GM12878 (cell line): ENCODE measurements around the gene SBNO2. TPM values are rescaled to one million over a fixed set of nuclear protein-coding genes. Genes with fewer than 3 reads are reported as not detected.

Experiments used
- CBX3 ChIP-seq: fragments of 200-600 bp; sonication (generic); IDR thresholded peaks from 2 replicates; pipeline ENCODE4 v1.6.1; 2016; ENCODE audit warnings: low read depth, borderline replicate concordance
- E2F8 ChIP-seq: fragments of 450-650 bp; IDR thresholded peaks from 2 replicates; pipeline ENCODE4 v1.6.1; 2018; ENCODE audit warnings: mild to moderate bottlenecking, low read depth, moderate library complexity; ENCODE audit not compliant: partially characterized antibody
- EP300 ChIP-seq, 2 experiments: fragments of 150-350 bp in 1 of 2; IDR thresholded peaks; 2 replicates each; pipeline ENCODE4 v1.6.1; 2011 to 2012; ENCODE audit warnings: low read depth in 2 of 2, low read length in 2 of 2, borderline replicate concordance in 1 of 2, improper control_type of control experiment in 1 of 2, inconsistent platforms in 1 of 2; ENCODE audit not compliant: control insufficient read depth in 1 of 2
- MYB ChIP-seq: fragments of 150-350 bp; IDR thresholded peaks from 2 replicates; pipeline ENCODE4 v1.6.1; 2014; ENCODE audit warnings: mild to moderate bottlenecking, low read depth, low read length, borderline replicate concordance
- NFYB ChIP-seq: IDR thresholded peaks from 2 replicates; pipeline ENCODE4 v1.6.1; 2011; ENCODE audit warnings: low read depth, mild to moderate bottlenecking, low read length, improper control_type of control experiment, moderate library complexity; ENCODE audit not compliant: insufficient read depth
- NRF1 ChIP-seq: conservative IDR thresholded peaks from 2 replicates; pipeline ENCODE4 v1.6.1; 2011; ENCODE audit warnings: mild to moderate bottlenecking, low read depth, low read length, improper control_type of control experiment
- POU2F2 ChIP-seq: IDR thresholded peaks from 3 replicates; pipeline ENCODE4 v1.6.1; 2011; ENCODE audit warnings: low read depth, mild to moderate bottlenecking, low read length, borderline replicate concordance
- RB1 ChIP-seq: fragments of 450-650 bp; formaldehyde crosslinking; IDR thresholded peaks from 2 replicates; pipeline ENCODE4 v1.6.1; 2017; ENCODE audit warnings: mild to moderate bottlenecking, borderline replicate concordance
- TAF1 ChIP-seq: IDR thresholded peaks from 2 replicates; pipeline ENCODE4 v1.6.1; 2011; ENCODE audit warnings: mild to moderate bottlenecking, low read depth, low read length, borderline replicate concordance
- polyA plus RNA-seq, 11 experiments: library from polyadenylated mRNA; depleted of rRNA in 4 of 11; unstranded in 6 of 11; stranded (reverse) in 5 of 11; fragments of >200 nt; fragmentation: Nextera tagmentation in 4 of 11; fragmentation: Illumina TruSeq in 1 of 11; extraction: Ambion mirVana in 4 of 11; extraction: Trizol in 1 of 11; gene quantifications; 1 replicate in 1 of 11; 2 replicates in 10 of 11; pipeline versions ENCODE4 v1.2.1 to v1.2.3, GENCODE V29; 2011 to 2016; ENCODE audit warnings: inconsistent platforms in 2 of 11, missing spikeins in 2 of 11, low read depth in 1 of 11
- total RNA-seq, 4 experiments: library from RNA; depleted of rRNA in 3 of 4; stranded (reverse); fragments of >200 nt in 3 of 4; fragmentation: Illumina TruSeq in 1 of 4; extraction: Trizol in 1 of 4; gene quantifications; 2 replicates each; pipeline versions ENCODE4 v1.2.1 to v1.2.3, GENCODE V29; 2013 to 2021
- TF ChIP-seq, protein P1 (sequence below): fragments of 450-650 bp; IDR thresholded peaks from 2 replicates; pipeline ENCODE4 v1.6.1; 2016; ENCODE audit warnings: mild to moderate bottlenecking, moderate library complexity, borderline replicate concordance
- TF ChIP-seq, protein P2 (sequence below): fragments of 450-650 bp; IDR thresholded peaks from 2 replicates; pipeline ENCODE4 v1.6.1; 2017; ENCODE audit warnings: low read depth, mild to moderate bottlenecking, moderate library complexity
- TF ChIP-seq, protein P3 (sequence below): fragments of 450-650 bp; IDR thresholded peaks from 2 replicates; pipeline ENCODE4 v1.6.1; 2017; ENCODE audit warnings: mild to moderate bottlenecking, moderate library complexity

SBNO2 gene
- total and polyA plus RNA-seq, 10 of the 15 experiments (the other 5 are each of a cell fraction or from before 2014, with no cell fraction given) = 0.08 to 44.6 (median 5.4) TPM

DNA sequence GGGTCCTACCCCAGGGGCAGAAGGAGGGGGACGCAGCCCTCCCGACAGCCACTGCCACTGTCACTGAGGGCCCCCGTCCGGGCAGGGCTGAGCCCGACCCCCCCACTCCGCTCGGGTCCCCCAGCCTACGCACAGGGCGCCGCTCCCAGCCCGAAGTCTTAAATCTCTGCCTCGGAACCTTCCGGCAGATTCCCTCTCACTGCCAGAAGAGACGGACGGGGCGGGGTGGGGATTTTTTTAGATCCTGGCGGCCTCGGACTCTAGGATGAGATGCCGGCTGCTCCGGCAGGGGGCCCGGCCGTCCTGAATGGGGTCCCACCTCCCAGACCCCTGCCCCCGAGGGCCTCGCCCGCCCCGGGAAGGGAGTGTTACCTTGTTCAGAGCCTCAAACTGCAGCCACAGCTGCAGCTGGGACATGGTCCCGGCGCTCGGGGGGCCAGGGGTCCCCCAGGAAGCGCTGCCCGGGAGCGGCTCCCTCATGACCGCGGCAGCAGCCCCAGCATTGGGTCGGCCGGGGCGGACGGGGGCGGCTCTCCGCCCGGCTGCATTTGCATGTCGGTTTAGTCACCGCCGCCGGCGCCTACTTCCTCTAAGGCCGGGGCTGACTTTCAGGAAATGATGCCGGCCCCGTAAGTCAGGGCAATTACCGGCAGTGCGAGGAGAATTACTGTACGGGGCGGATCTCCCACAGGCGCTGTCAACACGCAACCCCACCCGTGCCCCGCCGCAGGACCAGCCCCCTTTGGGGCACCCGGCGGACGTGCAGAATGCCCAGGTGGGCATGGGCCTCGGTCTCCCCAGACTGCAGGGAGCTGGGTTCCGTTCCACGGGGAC is 42.1 kb downstream of the SBNO2 start (continued):
- TF ChIP-seq, protein P1, sequence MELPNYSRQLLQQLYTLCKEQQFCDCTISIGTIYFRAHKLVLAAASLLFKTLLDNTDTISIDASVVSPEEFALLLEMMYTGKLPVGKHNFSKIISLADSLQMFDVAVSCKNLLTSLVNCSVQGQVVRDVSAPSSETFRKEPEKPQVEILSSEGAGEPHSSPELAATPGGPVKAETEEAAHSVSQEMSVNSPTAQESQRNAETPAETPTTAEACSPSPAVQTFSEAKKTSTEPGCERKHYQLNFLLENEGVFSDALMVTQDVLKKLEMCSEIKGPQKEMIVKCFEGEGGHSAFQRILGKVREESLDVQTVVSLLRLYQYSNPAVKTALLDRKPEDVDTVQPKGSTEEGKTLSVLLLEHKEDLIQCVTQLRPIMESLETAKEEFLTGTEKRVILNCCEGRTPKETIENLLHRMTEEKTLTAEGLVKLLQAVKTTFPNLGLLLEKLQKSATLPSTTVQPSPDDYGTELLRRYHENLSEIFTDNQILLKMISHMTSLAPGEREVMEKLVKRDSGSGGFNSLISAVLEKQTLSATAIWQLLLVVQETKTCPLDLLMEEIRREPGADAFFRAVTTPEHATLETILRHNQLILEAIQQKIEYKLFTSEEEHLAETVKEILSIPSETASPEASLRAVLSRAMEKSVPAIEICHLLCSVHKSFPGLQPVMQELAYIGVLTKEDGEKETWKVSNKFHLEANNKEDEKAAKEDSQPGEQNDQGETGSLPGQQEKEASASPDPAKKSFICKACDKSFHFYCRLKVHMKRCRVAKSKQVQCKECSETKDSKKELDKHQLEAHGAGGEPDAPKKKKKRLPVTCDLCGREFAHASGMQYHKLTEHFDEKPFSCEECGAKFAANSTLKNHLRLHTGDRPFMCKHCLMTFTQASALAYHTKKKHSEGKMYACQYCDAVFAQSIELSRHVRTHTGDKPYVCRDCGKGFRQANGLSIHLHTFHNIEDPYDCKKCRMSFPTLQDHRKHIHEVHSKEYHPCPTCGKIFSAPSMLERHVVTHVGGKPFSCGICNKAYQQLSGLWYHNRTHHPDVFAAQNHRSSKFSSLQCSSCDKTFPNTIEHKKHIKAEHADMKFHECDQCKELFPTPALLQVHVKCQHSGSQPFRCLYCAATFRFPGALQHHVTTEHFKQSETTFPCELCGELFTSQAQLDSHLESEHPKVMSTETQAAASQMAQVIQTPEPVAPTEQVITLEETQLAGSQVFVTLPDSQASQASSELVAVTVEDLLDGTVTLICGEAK = peak; percentile 48; the same call in 1 of the 2 replicates
- TF ChIP-seq CBX3 (no peak), RB1 (no peak), EP300 (IDR thresholded peaks at IDR 0.05; ENCODE audit: borderline replicate concordance in 1 of 2, control insufficient read depth in 1 of 2, low read depth in 2 of 2, low read length in 2 of 2) (no peak; a peak in 1 of 4 replicates), POU2F2 (peak; percentile 97; the same call in 2 of the 3 replicates), E2F8 (no peak), NRF1 (no peak), TAF1 (no peak), NFYB (no peak), MYB (no peak)
- TF ChIP-seq, protein P2, sequence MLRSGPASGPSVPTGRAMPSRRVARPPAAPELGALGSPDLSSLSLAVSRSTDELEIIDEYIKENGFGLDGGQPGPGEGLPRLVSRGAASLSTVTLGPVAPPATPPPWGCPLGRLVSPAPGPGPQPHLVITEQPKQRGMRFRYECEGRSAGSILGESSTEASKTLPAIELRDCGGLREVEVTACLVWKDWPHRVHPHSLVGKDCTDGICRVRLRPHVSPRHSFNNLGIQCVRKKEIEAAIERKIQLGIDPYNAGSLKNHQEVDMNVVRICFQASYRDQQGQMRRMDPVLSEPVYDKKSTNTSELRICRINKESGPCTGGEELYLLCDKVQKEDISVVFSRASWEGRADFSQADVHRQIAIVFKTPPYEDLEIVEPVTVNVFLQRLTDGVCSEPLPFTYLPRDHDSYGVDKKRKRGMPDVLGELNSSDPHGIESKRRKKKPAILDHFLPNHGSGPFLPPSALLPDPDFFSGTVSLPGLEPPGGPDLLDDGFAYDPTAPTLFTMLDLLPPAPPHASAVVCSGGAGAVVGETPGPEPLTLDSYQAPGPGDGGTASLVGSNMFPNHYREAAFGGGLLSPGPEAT = no peak
- TF ChIP-seq, protein P3, sequence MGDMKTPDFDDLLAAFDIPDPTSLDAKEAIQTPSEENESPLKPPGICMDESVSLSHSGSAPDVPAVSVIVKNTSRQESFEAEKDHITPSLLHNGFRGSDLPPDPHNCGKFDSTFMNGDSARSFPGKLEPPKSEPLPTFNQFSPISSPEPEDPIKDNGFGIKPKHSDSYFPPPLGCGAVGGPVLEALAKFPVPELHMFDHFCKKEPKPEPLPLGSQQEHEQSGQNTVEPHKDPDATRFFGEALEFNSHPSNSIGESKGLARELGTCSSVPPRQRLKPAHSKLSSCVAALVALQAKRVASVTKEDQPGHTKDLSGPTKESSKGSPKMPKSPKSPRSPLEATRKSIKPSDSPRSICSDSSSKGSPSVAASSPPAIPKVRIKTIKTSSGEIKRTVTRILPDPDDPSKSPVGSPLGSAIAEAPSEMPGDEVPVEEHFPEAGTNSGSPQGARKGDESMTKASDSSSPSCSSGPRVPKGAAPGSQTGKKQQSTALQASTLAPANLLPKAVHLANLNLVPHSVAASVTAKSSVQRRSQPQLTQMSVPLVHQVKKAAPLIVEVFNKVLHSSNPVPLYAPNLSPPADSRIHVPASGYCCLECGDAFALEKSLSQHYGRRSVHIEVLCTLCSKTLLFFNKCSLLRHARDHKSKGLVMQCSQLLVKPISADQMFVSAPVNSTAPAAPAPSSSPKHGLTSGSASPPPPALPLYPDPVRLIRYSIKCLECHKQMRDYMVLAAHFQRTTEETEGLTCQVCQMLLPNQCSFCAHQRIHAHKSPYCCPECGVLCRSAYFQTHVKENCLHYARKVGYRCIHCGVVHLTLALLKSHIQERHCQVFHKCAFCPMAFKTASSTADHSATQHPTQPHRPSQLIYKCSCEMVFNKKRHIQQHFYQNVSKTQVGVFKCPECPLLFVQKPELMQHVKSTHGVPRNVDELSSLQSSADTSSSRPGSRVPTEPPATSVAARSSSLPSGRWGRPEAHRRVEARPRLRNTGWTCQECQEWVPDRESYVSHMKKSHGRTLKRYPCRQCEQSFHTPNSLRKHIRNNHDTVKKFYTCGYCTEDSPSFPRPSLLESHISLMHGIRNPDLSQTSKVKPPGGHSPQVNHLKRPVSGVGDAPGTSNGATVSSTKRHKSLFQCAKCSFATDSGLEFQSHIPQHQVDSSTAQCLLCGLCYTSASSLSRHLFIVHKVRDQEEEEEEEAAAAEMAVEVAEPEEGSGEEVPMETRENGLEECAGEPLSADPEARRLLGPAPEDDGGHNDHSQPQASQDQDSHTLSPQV = no peak
